ENCODE results near the gene SNX1. TPM values are rescaled to one million over a fixed set of nuclear protein-coding genes. Genes with fewer than 3 reads are reported as not detected.
"Not testable (repeated sequence)": the region's sequence is repeated elsewhere in the genome, so short reads cannot be mapped to it uniquely, and the experiment has no call there.

The SNX1 gene
- polyA plus RNA-seq, 1 donor (not counting 4 experiments of a cell fraction or from before 2014, with no cell fraction given): 90.2 TPM

- FAIRE-seq: no peak
- H3K27me3 ChIP-seq (ENCODE audit: control insufficient read depth, extremely low read depth, insufficient read depth, low read length): no peaks in the 10 kb centered on the region
- peaks cover 14 to 23% of the 10 kb centered on the region in 2 experiments for H3K36me3 ChIP-seq (ENCODE audit: control insufficient read depth in 2 of 2, extremely low read depth in 1 of 2, insufficient read depth in 2 of 2, low read length in 2 of 2)
- H3K79me2 ChIP-seq (ENCODE audit: control insufficient read depth, insufficient read depth, low read length): no peaks in the 10 kb centered on the region
- H2AFZ ChIP-seq (ENCODE audit: control insufficient read depth, low read length): no peak overlapping the region
- H4K20me1 ChIP-seq (ENCODE audit: control insufficient read depth, extremely low read depth, insufficient read depth, low read length): no peaks in the 10 kb centered on the region
- H3K27ac ChIP-seq (ENCODE audit: control insufficient read depth, insufficient read depth, low read length): no peak overlapping the region
- dilution Hi-C loops (cut with MboI; ENCODE audit: extremely low pct_ligation_motif_present, low sequenced_read_pairs): no loop called here
- no peaks in the 10 kb centered on the region for H3K4me1 ChIP-seq (ENCODE audit: control insufficient read depth, extremely low read depth, insufficient read depth, low read length)
- H3K9me3 ChIP-seq (ENCODE audit: control insufficient read depth, low read depth, low read length): no peaks in the 10 kb centered on the region
- TF ChIP-seq CTCF (optimal IDR thresholded peaks at IDR 0.05 in 1 of 3, IDR thresholded peaks at IDR 0.05 in 1 of 3, conservative IDR thresholded peaks at IDR 0.05 in 1 of 3; ENCODE audit: extremely low read depth in 1 of 3, insufficient read depth in 2 of 3, low read length in 3 of 3): no peak
- TF ChIP-seq EZH2 (IDR thresholded peaks at IDR 0.05; ENCODE audit: low read length): no peak
- no peaks in the 10 kb centered on the region for H3K9me1 ChIP-seq (ENCODE audit: control insufficient read depth, extremely low read depth, insufficient read depth, low read length)
- H3K9ac ChIP-seq (ENCODE audit: control insufficient read depth, extremely low read depth, insufficient read depth, low read length): no peak overlapping the region
- no peak overlapping the region for H3K4me2 ChIP-seq (ENCODE audit: control insufficient read depth, extremely low read depth, insufficient read depth, low read depth, low read length)
- H3K4me3 ChIP-seq (ENCODE audit: control insufficient read depth in 2 of 3, extremely low read depth in 1 of 3, insufficient read depth in 2 of 3, low read depth in 1 of 3, low read length in 3 of 3): no peak overlapping the region
- no peak for DNase-seq (ENCODE audit: low read depth, low spot score)
These were observed 22.1 kb downstream of the SNX1 start for GRCh38 chr15:64117759-64118487.

GRCh38 chr15:64120322-64120721 lies 24.5 kb downstream of the SNX1 start:
- FAIRE-seq; H4K20me1 ChIP-seq (ENCODE audit: control insufficient read depth, extremely low read depth, insufficient read depth, low read length); H3K9me3 ChIP-seq (ENCODE audit: control insufficient read depth, low read depth, low read length); H3K79me2 ChIP-seq (ENCODE audit: control insufficient read depth, insufficient read depth, low read length); dilution Hi-C loops (cut with MboI; ENCODE audit: extremely low pct_ligation_motif_present, low sequenced_read_pairs); DNase-seq (ENCODE audit: low read depth, low spot score); H3K4me2 ChIP-seq (ENCODE audit: control insufficient read depth, extremely low read depth, insufficient read depth, low read depth, low read length); H3K9ac ChIP-seq (ENCODE audit: control insufficient read depth, extremely low read depth, insufficient read depth, low read length); H3K4me1 ChIP-seq (ENCODE audit: control insufficient read depth, extremely low read depth, insufficient read depth, low read length); H2AFZ ChIP-seq (ENCODE audit: control insufficient read depth, low read length); H3K9me1 ChIP-seq (ENCODE audit: control insufficient read depth, extremely low read depth, insufficient read depth, low read length); H3K4me3 ChIP-seq (ENCODE audit: control insufficient read depth in 2 of 3, extremely low read depth in 1 of 3, insufficient read depth in 2 of 3, low read depth in 1 of 3, low read length in 3 of 3); H3K27ac ChIP-seq (ENCODE audit: control insufficient read depth, insufficient read depth, low read length); H3K27me3 ChIP-seq (ENCODE audit: control insufficient read depth, extremely low read depth, insufficient read depth, low read length): not testable (repeated sequence)
- peaks cover 19 to 27% of the 10 kb centered on the region in 2 experiments for H3K36me3 ChIP-seq (ENCODE audit: control insufficient read depth in 2 of 2, extremely low read depth in 1 of 2, insufficient read depth in 2 of 2, low read length in 2 of 2)

GRCh38 chr15:64121614-64122013 lies 25.8 kb downstream of the SNX1 start:
- no peaks in the 10 kb centered on the region for H4K20me1 ChIP-seq (ENCODE audit: control insufficient read depth, extremely low read depth, insufficient read depth, low read length)
- no peaks in the 10 kb centered on the region for H3K79me2 ChIP-seq (ENCODE audit: control insufficient read depth, insufficient read depth, low read length)
- no peak overlapping the region for H3K4me3 ChIP-seq (ENCODE audit: control insufficient read depth in 2 of 3, extremely low read depth in 1 of 3, insufficient read depth in 2 of 3, low read depth in 1 of 3, low read length in 3 of 3)
- H3K27me3 ChIP-seq (ENCODE audit: control insufficient read depth, extremely low read depth, insufficient read depth, low read length): no peaks in the 10 kb centered on the region
- H2AFZ ChIP-seq (ENCODE audit: control insufficient read depth, low read length): no peak overlapping the region
- peaks cover 16 to 28% of the 10 kb centered on the region in 2 experiments for H3K36me3 ChIP-seq (ENCODE audit: control insufficient read depth in 2 of 2, extremely low read depth in 1 of 2, insufficient read depth in 2 of 2, low read length in 2 of 2)
- dilution Hi-C loops (cut with MboI; ENCODE audit: extremely low pct_ligation_motif_present, low sequenced_read_pairs): no loop called here
- no peaks in the 10 kb centered on the region for H3K9me1 ChIP-seq (ENCODE audit: control insufficient read depth, extremely low read depth, insufficient read depth, low read length)
- FAIRE-seq (no peak), DNase-seq (ENCODE audit: low read depth, low spot score) (no peak)
- H3K9ac ChIP-seq (ENCODE audit: control insufficient read depth, extremely low read depth, insufficient read depth, low read length): no peak overlapping the region
- H3K27ac ChIP-seq (ENCODE audit: control insufficient read depth, insufficient read depth, low read length): no peak overlapping the region
- H3K9me3 ChIP-seq (ENCODE audit: control insufficient read depth, low read depth, low read length): no peaks in the 10 kb centered on the region
- no peaks in the 10 kb centered on the region for H3K4me1 ChIP-seq (ENCODE audit: control insufficient read depth, extremely low read depth, insufficient read depth, low read length)
- no peak overlapping the region for H3K4me2 ChIP-seq (ENCODE audit: control insufficient read depth, extremely low read depth, insufficient read depth, low read depth, low read length)
- TF ChIP-seq CTCF (optimal IDR thresholded peaks at IDR 0.05 in 1 of 3, IDR thresholded peaks at IDR 0.05 in 1 of 3, conservative IDR thresholded peaks at IDR 0.05 in 1 of 3; ENCODE audit: extremely low read depth in 1 of 3, insufficient read depth in 2 of 3, low read length in 3 of 3) (no peak), EZH2 (IDR thresholded peaks at IDR 0.05; ENCODE audit: low read length) (no peak)

Measured in keratinocyte (primary cell).